Measurements from ENCODE around the gene XPC.

DNA sequence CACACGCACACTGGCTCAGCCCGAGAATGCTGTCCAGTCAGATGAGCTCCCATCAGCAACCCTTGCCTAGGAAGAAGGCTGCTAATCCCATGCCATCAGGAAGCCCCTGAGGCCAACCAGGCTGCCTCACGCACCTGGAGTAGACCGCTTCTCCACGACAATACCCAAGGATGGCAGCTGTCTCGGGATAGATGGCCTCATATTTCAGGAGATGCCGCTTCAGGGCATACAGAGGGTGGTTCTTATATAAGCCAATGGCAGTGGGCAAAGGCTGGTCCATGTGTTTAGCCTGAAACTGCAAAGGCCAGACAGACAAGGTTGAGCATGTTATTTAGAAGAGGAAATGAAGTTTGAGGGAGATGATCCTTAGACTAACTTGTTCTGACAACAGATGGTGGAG is 22.2 kb downstream of the XPC start:
- TF ChIP-seq, protein P1, sequence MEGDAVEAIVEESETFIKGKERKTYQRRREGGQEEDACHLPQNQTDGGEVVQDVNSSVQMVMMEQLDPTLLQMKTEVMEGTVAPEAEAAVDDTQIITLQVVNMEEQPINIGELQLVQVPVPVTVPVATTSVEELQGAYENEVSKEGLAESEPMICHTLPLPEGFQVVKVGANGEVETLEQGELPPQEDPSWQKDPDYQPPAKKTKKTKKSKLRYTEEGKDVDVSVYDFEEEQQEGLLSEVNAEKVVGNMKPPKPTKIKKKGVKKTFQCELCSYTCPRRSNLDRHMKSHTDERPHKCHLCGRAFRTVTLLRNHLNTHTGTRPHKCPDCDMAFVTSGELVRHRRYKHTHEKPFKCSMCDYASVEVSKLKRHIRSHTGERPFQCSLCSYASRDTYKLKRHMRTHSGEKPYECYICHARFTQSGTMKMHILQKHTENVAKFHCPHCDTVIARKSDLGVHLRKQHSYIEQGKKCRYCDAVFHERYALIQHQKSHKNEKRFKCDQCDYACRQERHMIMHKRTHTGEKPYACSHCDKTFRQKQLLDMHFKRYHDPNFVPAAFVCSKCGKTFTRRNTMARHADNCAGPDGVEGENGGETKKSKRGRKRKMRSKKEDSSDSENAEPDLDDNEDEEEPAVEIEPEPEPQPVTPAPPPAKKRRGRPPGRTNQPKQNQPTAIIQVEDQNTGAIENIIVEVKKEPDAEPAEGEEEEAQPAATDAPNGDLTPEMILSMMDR (conservative IDR thresholded peaks at IDR 0.05; ENCODE audit: low read length), result no peak
- TF ChIP-seq EZH2phosphoT487 (IDR thresholded peaks at IDR 0.05; ENCODE audit: borderline replicate concordance, low read depth, low read length), result no peak

All from OCI-LY7 (cell line).